ENCODE data around the gene HS6ST2. TPM values are rescaled to one million over a fixed set of nuclear protein-coding genes. Genes with fewer than 3 reads are reported as not detected.

The HS6ST2 gene
- total and polyA plus RNA-seq, 5 donors from 2014 or later, result not detected

- no peak overlapping the region for H3K4me3 ChIP-seq (ENCODE audit: low read depth, low read length)
- H3K36me3 ChIP-seq (ENCODE audit: control insufficient read depth, insufficient read depth, low read length), result no peaks in the 10 kb centered on the region
- no peaks in the 10 kb centered on the region for H3K36me3 Mint-ChIP-seq
- H3K27ac ChIP-seq (ENCODE audit: insufficient read depth, low read length, poor library complexity, severe bottlenecking), result no peak overlapping the region
- no peaks in the 10 kb centered on the region for H3K9me3 ChIP-seq (ENCODE audit: control insufficient read depth in 2 of 2, low read length in 2 of 2)
- no peak overlapping the region for H3K27ac Mint-ChIP-seq
- H3K27me3 Mint-ChIP-seq, result no peaks in the 10 kb centered on the region
- no peak overlapping the region for H3K4me3 Mint-ChIP-seq
- no peaks in the 10 kb centered on the region for H3K4me1 ChIP-seq (ENCODE audit: control insufficient read depth, insufficient read depth, low read length, poor library complexity, severe bottlenecking)
- H3K27me3 ChIP-seq (ENCODE audit: control insufficient read depth, insufficient read depth, low read length), result no peaks in the 10 kb centered on the region
- DNase-seq (no peak), ATAC-seq (ENCODE audit: low read depth in 2 of 2) (no peak)
- H3K9me3 Mint-ChIP-seq, result peaks cover 0 to 1% (median 0%) of the 10 kb centered on the region in 7 donors
- H3K4me1 Mint-ChIP-seq, result no peaks in the 10 kb centered on the region
Measured at GRCh38 chrX:132809581-132809980, 148.8 kb downstream of the HS6ST2 start.

- H3K36me3 ChIP-seq (ENCODE audit: control insufficient read depth, insufficient read depth, low read length), result no peaks in the 10 kb centered on the region
- H3K4me1 ChIP-seq (ENCODE audit: control insufficient read depth, insufficient read depth, low read length, poor library complexity, severe bottlenecking), result no peaks in the 10 kb centered on the region
- DNase-seq (no peak), ATAC-seq (ENCODE audit: low read depth in 2 of 2) (no peak)
- H3K9me3 ChIP-seq (ENCODE audit: control insufficient read depth in 2 of 2, low read length in 2 of 2), result no peaks in the 10 kb centered on the region
- no peaks in the 10 kb centered on the region for H3K4me1 Mint-ChIP-seq
- no peak overlapping the region for H3K4me3 ChIP-seq (ENCODE audit: low read depth, low read length)
- H3K27me3 ChIP-seq (ENCODE audit: control insufficient read depth, insufficient read depth, low read length), result no peaks in the 10 kb centered on the region
- no peaks in the 10 kb centered on the region for H3K9me3 Mint-ChIP-seq
- H3K27ac Mint-ChIP-seq, result no peak overlapping the region
- no peaks in the 10 kb centered on the region for H3K27me3 Mint-ChIP-seq
- H3K4me3 Mint-ChIP-seq, result no peak overlapping the region
- H3K27ac ChIP-seq (ENCODE audit: insufficient read depth, low read length, poor library complexity, severe bottlenecking), result no peak overlapping the region
- no peaks in the 10 kb centered on the region for H3K36me3 Mint-ChIP-seq
Measured at GRCh38 chrX:132807411-132808030, 150.9 kb downstream of the HS6ST2 start.

GRCh38 chrX:132802033-132802432, 156.4 kb downstream of the HS6ST2 start:
- H3K4me3 ChIP-seq (ENCODE audit: low read depth, low read length), result no peak overlapping the region
- no peak for ATAC-seq (ENCODE audit: low read depth in 2 of 2)

GRCh38 chrX:132795181-132795580, 163.2 kb downstream of the HS6ST2 start:
- H3K36me3 Mint-ChIP-seq, result no peaks in the 10 kb centered on the region
- Histone ChIP-seq H3K9me3 (ENCODE audit: control insufficient read depth in 2 of 2, low read length in 2 of 2) (no peaks in the 10 kb centered on the region), H3K36me3 (ENCODE audit: control insufficient read depth, insufficient read depth, low read length) (no peaks in the 10 kb centered on the region), H3K27me3 (ENCODE audit: control insufficient read depth, insufficient read depth, low read length) (no peaks in the 10 kb centered on the region), H3K4me3 (ENCODE audit: low read depth, low read length) (no peak overlapping the region), H3K27ac (ENCODE audit: insufficient read depth, low read length, poor library complexity, severe bottlenecking) (no peak overlapping the region), H3K4me1 (ENCODE audit: control insufficient read depth, insufficient read depth, low read length, poor library complexity, severe bottlenecking) (no peaks in the 10 kb centered on the region)
- no peaks in the 10 kb centered on the region for H3K27me3 Mint-ChIP-seq
- no peaks in the 10 kb centered on the region for H3K9me3 Mint-ChIP-seq
- no peak overlapping the region for H3K27ac Mint-ChIP-seq
- no peak for DNase-seq
- no peaks in the 10 kb centered on the region for H3K4me1 Mint-ChIP-seq
- H3K4me3 Mint-ChIP-seq, result no peak overlapping the region
- ATAC-seq (ENCODE audit: low read depth in 2 of 2), result no peak

More at GRCh38 chrX:132802033-132802432, 156.4 kb downstream of the HS6ST2 start:
- no peak overlapping the region for H3K27ac Mint-ChIP-seq
- no peak overlapping the region for H3K27ac ChIP-seq (ENCODE audit: insufficient read depth, low read length, poor library complexity, severe bottlenecking)
- H3K4me1 Mint-ChIP-seq, result no peaks in the 10 kb centered on the region
- no peaks in the 10 kb centered on the region for H3K9me3 ChIP-seq (ENCODE audit: control insufficient read depth in 2 of 2, low read length in 2 of 2)
- no peaks in the 10 kb centered on the region for H3K9me3 Mint-ChIP-seq
- no peak overlapping the region for H3K4me3 Mint-ChIP-seq
- no peak for DNase-seq
- H3K27me3 ChIP-seq (ENCODE audit: control insufficient read depth, insufficient read depth, low read length), result no peaks in the 10 kb centered on the region
- H3K27me3 Mint-ChIP-seq, result no peaks in the 10 kb centered on the region
- H3K36me3 Mint-ChIP-seq, result no peaks in the 10 kb centered on the region
- H3K4me1 ChIP-seq (ENCODE audit: control insufficient read depth, insufficient read depth, low read length, poor library complexity, severe bottlenecking), result no peaks in the 10 kb centered on the region
- H3K36me3 ChIP-seq (ENCODE audit: control insufficient read depth, insufficient read depth, low read length), result no peaks in the 10 kb centered on the region

- DNase-seq, result no peak
- H3K36me3 ChIP-seq (ENCODE audit: control insufficient read depth, insufficient read depth, low read length), result no peaks in the 10 kb centered on the region
- Mint-ChIP-seq H3K27me3 (no peaks in the 10 kb centered on the region), H3K4me1 (no peaks in the 10 kb centered on the region), H3K36me3 (no peaks in the 10 kb centered on the region), H3K27ac (no peak overlapping the region), H3K4me3 (no peak overlapping the region), H3K9me3 (no peaks in the 10 kb centered on the region)
- H3K27ac ChIP-seq (ENCODE audit: insufficient read depth, low read length, poor library complexity, severe bottlenecking), result no peak overlapping the region
- no peaks in the 10 kb centered on the region for H3K9me3 ChIP-seq (ENCODE audit: control insufficient read depth in 2 of 2, low read length in 2 of 2)
- ATAC-seq (ENCODE audit: low read depth in 2 of 2), result no peak
- no peaks in the 10 kb centered on the region for H3K27me3 ChIP-seq (ENCODE audit: control insufficient read depth, insufficient read depth, low read length)
- H3K4me1 ChIP-seq (ENCODE audit: control insufficient read depth, insufficient read depth, low read length, poor library complexity, severe bottlenecking), result no peaks in the 10 kb centered on the region
- H3K4me3 ChIP-seq (ENCODE audit: low read depth, low read length), result no peak overlapping the region
Measured at GRCh38 chrX:132791714-132792113, 166.7 kb downstream of the HS6ST2 start.

- no peaks in the 10 kb centered on the region for H3K36me3 ChIP-seq (ENCODE audit: control insufficient read depth, insufficient read depth, low read length)
- H3K27me3 Mint-ChIP-seq, result no peaks in the 10 kb centered on the region
- no peak for ATAC-seq (ENCODE audit: low read depth in 2 of 2)
- H3K4me3 Mint-ChIP-seq, result no peak overlapping the region
- H3K9me3 ChIP-seq (ENCODE audit: control insufficient read depth in 2 of 2, low read length in 2 of 2), result no peaks in the 10 kb centered on the region
- H3K27me3 ChIP-seq (ENCODE audit: control insufficient read depth, insufficient read depth, low read length), result no peaks in the 10 kb centered on the region
- no peak overlapping the region for H3K4me3 ChIP-seq (ENCODE audit: low read depth, low read length)
- no peaks in the 10 kb centered on the region for H3K4me1 ChIP-seq (ENCODE audit: control insufficient read depth, insufficient read depth, low read length, poor library complexity, severe bottlenecking)
- H3K27ac ChIP-seq (ENCODE audit: insufficient read depth, low read length, poor library complexity, severe bottlenecking), result no peak overlapping the region
- DNase-seq, result no peak
- no peak overlapping the region for H3K27ac Mint-ChIP-seq
- no peaks in the 10 kb centered on the region for H3K36me3 Mint-ChIP-seq
- no peaks in the 10 kb centered on the region for H3K9me3 Mint-ChIP-seq
- H3K4me1 Mint-ChIP-seq, result no peaks in the 10 kb centered on the region
Measured at GRCh38 chrX:132790329-132790728, 168.1 kb downstream of the HS6ST2 start.

GRCh38 chrX:132786217-132786616, 172.2 kb downstream of the HS6ST2 start:
- Mint-ChIP-seq H3K4me1 (no peaks in the 10 kb centered on the region), H3K27ac (no peak overlapping the region), H3K4me3 (no peak overlapping the region), H3K9me3 (no peaks in the 10 kb centered on the region), H3K36me3 (no peaks in the 10 kb centered on the region), H3K27me3 (no peaks in the 10 kb centered on the region)
- ATAC-seq (ENCODE audit: low read depth in 2 of 2), result no peak
- no peak for DNase-seq
- no peaks in the 10 kb centered on the region for H3K4me1 ChIP-seq (ENCODE audit: control insufficient read depth, insufficient read depth, low read length, poor library complexity, severe bottlenecking)
- no peaks in the 10 kb centered on the region for H3K27me3 ChIP-seq (ENCODE audit: control insufficient read depth, insufficient read depth, low read length)
- H3K36me3 ChIP-seq (ENCODE audit: control insufficient read depth, insufficient read depth, low read length), result no peaks in the 10 kb centered on the region
- H3K4me3 ChIP-seq (ENCODE audit: low read depth, low read length), result no peak overlapping the region
- no peaks in the 10 kb centered on the region for H3K9me3 ChIP-seq (ENCODE audit: control insufficient read depth in 2 of 2, low read length in 2 of 2)
- H3K27ac ChIP-seq (ENCODE audit: insufficient read depth, low read length, poor library complexity, severe bottlenecking), result no peak overlapping the region

- no peak overlapping the region for H3K27ac ChIP-seq (ENCODE audit: insufficient read depth, low read length, poor library complexity, severe bottlenecking)
Measured at GRCh38 chrX:132778917-132779316, 179.5 kb downstream of the HS6ST2 start.

More at GRCh38 chrX:132778917-132779316, 179.5 kb downstream of the HS6ST2 start:
- no peaks in the 10 kb centered on the region for H3K27me3 Mint-ChIP-seq
- H3K4me3 Mint-ChIP-seq, result no peak overlapping the region
- Histone ChIP-seq H3K36me3 (ENCODE audit: control insufficient read depth, insufficient read depth, low read length) (no peaks in the 10 kb centered on the region), H3K4me1 (ENCODE audit: control insufficient read depth, insufficient read depth, low read length, poor library complexity, severe bottlenecking) (no peaks in the 10 kb centered on the region), H3K27me3 (ENCODE audit: control insufficient read depth, insufficient read depth, low read length) (no peaks in the 10 kb centered on the region), H3K9me3 (ENCODE audit: control insufficient read depth in 2 of 2, low read length in 2 of 2) (no peaks in the 10 kb centered on the region), H3K4me3 (ENCODE audit: low read depth, low read length) (no peak overlapping the region)
- H3K36me3 Mint-ChIP-seq, result no peaks in the 10 kb centered on the region
- H3K27ac Mint-ChIP-seq, result no peak overlapping the region
- H3K9me3 Mint-ChIP-seq, result no peaks in the 10 kb centered on the region
- H3K4me1 Mint-ChIP-seq, result no peaks in the 10 kb centered on the region
- DNase-seq (no peak), ATAC-seq (ENCODE audit: low read depth in 2 of 2) (no peak)

Data from CD4-positive, CD25-positive, alpha-beta regulatory T cell (primary cell).